Measurements from ENCODE around the gene ERICH3.

ERICH3 gene

DNA sequence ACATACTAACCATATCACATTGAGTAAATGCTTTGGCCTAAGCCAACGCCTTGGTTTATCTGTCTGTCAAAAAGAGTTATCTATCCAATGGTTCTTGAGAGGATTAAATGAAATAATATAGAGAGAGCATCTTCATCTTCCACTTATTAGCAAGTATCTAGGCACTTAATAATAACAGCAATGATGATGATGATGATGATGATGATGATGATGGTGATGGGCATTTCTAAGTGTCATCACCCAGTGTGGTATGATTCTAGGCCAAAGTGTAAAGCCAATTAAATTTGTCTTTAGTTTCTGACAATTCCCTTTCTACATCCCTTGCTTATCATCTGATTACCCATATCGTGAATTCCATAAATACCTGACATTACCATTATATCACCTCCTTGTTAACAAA lies 95.5 kb downstream of the ERICH3 start:
- in situ Hi-C loops (cut with HindIII; ENCODE audit: low sequenced_read_pairs): no loop called here
- no peak for TF ChIP-seq CTCF (IDR thresholded peaks at IDR 0.05; ENCODE audit: low read depth, low read length, missing control alignments)
- DNase-seq (ENCODE audit: low read depth): no peak
- H3K4me3 ChIP-seq (ENCODE audit: low read depth, low read length): no peak overlapping the region

DNA sequence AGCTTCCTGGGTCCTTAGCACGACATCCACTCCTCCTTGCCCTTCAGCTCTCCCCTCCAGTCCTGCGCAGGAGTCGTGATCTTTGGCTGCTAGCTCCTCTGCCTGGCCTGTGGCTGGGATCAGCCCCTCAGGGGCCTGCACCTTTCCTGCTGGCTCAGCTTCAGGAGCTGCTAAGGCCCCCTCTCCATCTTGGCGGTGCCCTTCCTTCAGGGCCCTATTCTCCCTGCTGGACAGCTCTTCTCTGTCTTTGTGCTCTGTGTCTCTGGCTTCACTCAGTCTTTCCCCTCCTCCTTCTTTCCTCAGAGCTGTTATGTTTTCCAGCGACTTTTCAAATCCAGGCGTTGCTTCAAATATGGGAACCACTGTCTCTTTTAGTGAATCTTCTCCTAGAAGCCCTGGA lies 101.7 kb downstream of the ERICH3 start:
- no peak for TF ChIP-seq CTCF (IDR thresholded peaks at IDR 0.05; ENCODE audit: low read depth, low read length, missing control alignments)
- DNase-seq (ENCODE audit: low read depth): no peak
- H3K4me3 ChIP-seq (ENCODE audit: low read depth, low read length): no peak overlapping the region
- in situ Hi-C loops (cut with HindIII; ENCODE audit: low sequenced_read_pairs): no loop called here

- in situ Hi-C loops (cut with HindIII; ENCODE audit: low sequenced_read_pairs): no loop called here
- TF ChIP-seq CTCF (IDR thresholded peaks at IDR 0.05; ENCODE audit: low read depth, low read length, missing control alignments): no peak
- DNase-seq (ENCODE audit: low read depth): no peak
- H3K4me3 ChIP-seq (ENCODE audit: low read depth, low read length): no peak overlapping the region
Observed at GRCh38 chr1:74571493-74571800, 102.1 kb downstream of the ERICH3 start.

GRCh38 chr1:74570797-74571492 lies 102.6 kb downstream of the ERICH3 start:
- TF ChIP-seq CTCF (IDR thresholded peaks at IDR 0.05; ENCODE audit: low read depth, low read length, missing control alignments): no peak
- no peak for DNase-seq (ENCODE audit: low read depth)
- no peak overlapping the region for H3K4me3 ChIP-seq (ENCODE audit: low read depth, low read length)
- in situ Hi-C loops (cut with HindIII; ENCODE audit: low sequenced_read_pairs): no loop called here

- no peak for TF ChIP-seq CTCF (IDR thresholded peaks at IDR 0.05; ENCODE audit: low read depth, low read length, missing control alignments)
- in situ Hi-C loops (cut with HindIII; ENCODE audit: low sequenced_read_pairs): no loop called here
Observed at GRCh38 chr1:74549932-74550331, 123.7 kb downstream of the ERICH3 start.

DNA sequence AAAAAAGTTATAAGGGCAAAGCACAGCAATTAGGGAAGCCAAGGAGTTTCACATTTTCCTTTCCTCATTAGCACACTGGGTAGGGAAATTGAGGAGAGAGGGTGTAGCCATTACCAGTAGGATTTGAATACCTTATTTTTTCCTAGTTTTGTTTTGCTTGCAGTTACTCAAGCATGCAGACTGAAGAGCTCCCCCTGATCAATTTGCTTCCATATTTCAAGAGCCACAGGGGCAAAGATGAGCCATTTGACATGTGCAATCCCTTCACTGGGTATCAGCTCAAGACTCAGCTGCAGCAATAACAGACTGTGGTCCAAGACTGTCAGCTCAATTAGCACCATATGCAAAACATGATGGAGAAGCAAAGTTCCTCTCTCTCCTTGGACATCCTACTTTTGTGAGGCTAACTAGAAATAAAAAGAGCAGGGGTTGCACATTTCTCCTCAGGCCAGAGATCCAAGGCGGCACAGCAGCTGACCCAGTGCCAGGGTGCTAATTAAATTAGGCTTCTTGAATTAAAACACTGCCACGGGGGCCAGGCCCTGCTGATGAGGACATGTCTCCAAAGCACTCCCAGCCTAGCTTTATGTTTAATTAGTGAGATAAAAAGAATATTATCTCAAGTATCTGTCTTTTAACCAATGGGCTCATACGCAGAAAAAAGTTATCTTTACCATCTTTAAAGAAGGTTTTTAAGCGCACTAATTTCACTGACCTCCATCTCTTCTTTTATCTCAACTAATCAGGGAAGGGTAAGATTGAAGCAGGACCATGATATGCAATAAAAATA lies 124.4 kb downstream of the ERICH3 start:
- H3K4me3 ChIP-seq (ENCODE audit: low read depth, low read length): no peak overlapping the region
- TF ChIP-seq CTCF (IDR thresholded peaks at IDR 0.05; ENCODE audit: low read depth, low read length, missing control alignments): no peak
- in situ Hi-C loops (cut with HindIII; ENCODE audit: low sequenced_read_pairs): no loop called here
- no peak for DNase-seq (ENCODE audit: low read depth)

More at GRCh38 chr1:74549932-74550331, 123.7 kb downstream of the ERICH3 start:
- DNase-seq (ENCODE audit: low read depth): no peak
- H3K4me3 ChIP-seq (ENCODE audit: low read depth, low read length): no peak overlapping the region

Data from astrocyte of the cerebellum (primary cell).